Measurements from ENCODE around the gene CENPQ. TPM values are rescaled to one million over a fixed set of nuclear protein-coding genes. Genes with fewer than 3 reads are reported as not detected.
A peak's percentile ranks its signal among the peaks of the same experiment; 100 is the strongest.

Gene CENPQ
- total RNA-seq, 6 experiments from 2014 or later = 7.2 to 14.3 (median 13.2) TPM

DNA sequence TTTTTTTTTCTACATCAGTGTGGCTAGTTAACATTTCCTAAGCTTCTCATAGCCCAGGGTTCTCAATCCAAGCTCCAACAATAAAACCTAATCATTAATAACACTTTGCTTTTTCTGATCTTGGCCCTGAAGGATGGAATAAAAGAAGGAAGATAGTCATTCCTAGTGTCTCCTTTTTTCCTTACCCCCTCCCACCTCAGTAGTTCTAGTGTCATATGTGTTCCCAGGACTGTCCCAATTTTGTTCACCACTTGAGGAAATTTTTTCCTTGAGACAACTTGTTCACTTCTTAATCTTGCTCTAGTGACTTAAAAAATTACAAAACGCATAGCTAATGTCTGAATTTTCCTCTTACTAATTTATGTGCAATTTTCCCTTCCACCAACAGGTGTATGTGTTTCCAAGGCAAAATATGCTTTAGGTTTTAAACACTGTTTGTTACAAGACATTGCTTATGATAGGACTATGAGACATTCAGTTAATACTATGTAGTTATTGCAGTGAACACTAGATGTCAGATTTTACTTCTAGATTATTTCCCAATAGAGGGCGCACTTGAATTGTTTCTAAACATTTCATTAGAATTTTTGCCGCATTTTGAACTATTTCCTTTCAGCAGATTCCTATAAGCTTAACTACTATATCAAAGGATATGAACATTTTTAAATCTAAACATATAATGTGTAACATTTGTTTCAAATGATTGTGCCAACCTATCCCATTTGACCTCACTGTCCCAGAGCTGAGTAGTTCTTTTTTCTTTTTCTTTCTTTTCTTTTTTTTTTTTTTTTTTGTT, 68.8 kb downstream of the CENPQ start:
- DNase-seq = peak; percentile 67
- H3K27ac Mint-ChIP-seq = no peak overlapping the region
- no peaks in the 10 kb centered on the region; the same call in 1 of the 2 replicates for H3K27me3 Mint-ChIP-seq (ENCODE audit: insufficient read depth)
- TF ChIP-seq, protein P1, sequence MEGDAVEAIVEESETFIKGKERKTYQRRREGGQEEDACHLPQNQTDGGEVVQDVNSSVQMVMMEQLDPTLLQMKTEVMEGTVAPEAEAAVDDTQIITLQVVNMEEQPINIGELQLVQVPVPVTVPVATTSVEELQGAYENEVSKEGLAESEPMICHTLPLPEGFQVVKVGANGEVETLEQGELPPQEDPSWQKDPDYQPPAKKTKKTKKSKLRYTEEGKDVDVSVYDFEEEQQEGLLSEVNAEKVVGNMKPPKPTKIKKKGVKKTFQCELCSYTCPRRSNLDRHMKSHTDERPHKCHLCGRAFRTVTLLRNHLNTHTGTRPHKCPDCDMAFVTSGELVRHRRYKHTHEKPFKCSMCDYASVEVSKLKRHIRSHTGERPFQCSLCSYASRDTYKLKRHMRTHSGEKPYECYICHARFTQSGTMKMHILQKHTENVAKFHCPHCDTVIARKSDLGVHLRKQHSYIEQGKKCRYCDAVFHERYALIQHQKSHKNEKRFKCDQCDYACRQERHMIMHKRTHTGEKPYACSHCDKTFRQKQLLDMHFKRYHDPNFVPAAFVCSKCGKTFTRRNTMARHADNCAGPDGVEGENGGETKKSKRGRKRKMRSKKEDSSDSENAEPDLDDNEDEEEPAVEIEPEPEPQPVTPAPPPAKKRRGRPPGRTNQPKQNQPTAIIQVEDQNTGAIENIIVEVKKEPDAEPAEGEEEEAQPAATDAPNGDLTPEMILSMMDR (IDR thresholded peaks at IDR 0.05) = peak; percentile 93
- H3K9me3 Mint-ChIP-seq = no peaks in the 10 kb centered on the region
- H3K36me3 Mint-ChIP-seq (ENCODE audit: low read depth) = no peaks in the 10 kb centered on the region
- no peaks in the 10 kb centered on the region for H3K4me1 Mint-ChIP-seq (ENCODE audit: low read depth)
- peak overlapping the region; percentile 70 for H3K4me3 Mint-ChIP-seq

DNA sequence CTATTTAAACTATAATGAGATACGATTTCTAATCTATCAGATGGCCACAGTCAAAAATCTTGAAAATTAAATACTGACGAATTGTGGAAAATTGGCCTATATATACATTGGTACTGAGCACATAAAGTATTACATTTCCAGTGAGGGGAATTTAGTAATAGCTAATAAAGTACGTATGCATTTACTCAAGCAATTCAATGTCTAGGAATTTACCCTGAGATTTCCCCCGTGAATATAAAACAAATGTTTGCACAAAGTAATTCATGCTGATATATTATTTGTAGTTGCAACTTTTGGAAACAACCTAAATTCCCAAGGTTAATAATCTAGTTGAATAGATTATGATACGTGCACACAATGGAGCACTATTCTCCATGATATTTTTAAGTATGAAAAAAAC, 72.6 kb downstream of the CENPQ start:
- Mint-ChIP-seq H3K4me3 (no peak overlapping the region), H3K9me3 (no peaks in the 10 kb centered on the region), H3K4me1 (ENCODE audit: low read depth) (no peaks in the 10 kb centered on the region; the same call in 1 of the 2 replicates), H3K36me3 (ENCODE audit: low read depth) (no peaks in the 10 kb centered on the region), H3K27ac (no peak overlapping the region), H3K27me3 (ENCODE audit: insufficient read depth) (peaks cover 2% of the 10 kb centered on the region; the same call in 1 of the 2 replicates)
- DNase-seq = no peak
- TF ChIP-seq, protein P1 (IDR thresholded peaks at IDR 0.05) = no peak

DNA sequence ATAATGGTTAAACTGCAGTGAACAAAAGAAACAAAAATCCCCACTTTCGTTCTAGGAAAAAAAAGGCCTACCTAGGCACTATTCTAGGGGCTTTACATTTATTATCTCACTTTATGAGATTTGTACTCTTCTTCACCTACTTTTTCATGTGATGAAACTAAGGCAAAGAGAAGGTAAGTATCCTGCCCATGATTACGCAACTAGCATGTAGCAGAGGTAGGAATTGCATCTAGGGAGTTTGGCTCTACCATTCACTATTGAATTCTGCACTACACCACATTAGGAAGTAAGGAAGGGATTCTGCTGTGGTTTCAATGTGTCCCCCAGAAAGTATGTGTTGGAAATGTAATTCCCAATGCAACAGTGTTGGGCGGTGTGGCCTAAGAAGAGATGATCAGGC, 75.9 kb downstream of the CENPQ start:
- Mint-ChIP-seq H3K4me3 (no peak overlapping the region), H3K36me3 (ENCODE audit: low read depth) (no peaks in the 10 kb centered on the region), H3K9me3 (no peaks in the 10 kb centered on the region), H3K27me3 (ENCODE audit: insufficient read depth) (peaks cover 2% of the 10 kb centered on the region; the same call in 1 of the 2 replicates), H3K27ac (no peak overlapping the region), H3K4me1 (ENCODE audit: low read depth) (peaks cover 11% of the 10 kb centered on the region)
- DNase-seq = no peak
- TF ChIP-seq, protein P1 (IDR thresholded peaks at IDR 0.05) = no peak

DNA sequence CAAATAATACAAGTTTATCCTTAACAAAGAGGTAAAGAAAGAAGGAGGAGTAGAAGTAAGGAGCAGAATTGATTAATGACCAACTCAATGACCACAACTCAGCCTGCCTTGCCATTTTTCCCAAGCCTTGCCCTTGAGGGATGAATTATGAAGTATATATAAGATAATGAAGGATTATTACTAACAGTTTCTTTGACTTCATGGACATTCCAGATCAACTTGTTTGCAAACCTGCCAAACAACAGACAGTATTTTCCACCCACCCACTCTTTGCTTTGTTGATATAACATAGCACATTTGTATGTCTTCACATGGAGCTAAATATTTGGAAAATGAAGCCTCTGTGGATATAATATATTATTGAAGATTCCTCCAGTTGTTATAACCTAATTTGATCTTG, 77.4 kb downstream of the CENPQ start:
- peaks cover 2% of the 10 kb centered on the region; the same call in 1 of the 2 replicates for H3K27me3 Mint-ChIP-seq (ENCODE audit: insufficient read depth)
- no peak overlapping the region for H3K27ac Mint-ChIP-seq
- H3K4me1 Mint-ChIP-seq (ENCODE audit: low read depth) = peaks cover 11% of the 10 kb centered on the region
- no peaks in the 10 kb centered on the region for H3K9me3 Mint-ChIP-seq
- DNase-seq = no peak
- no peaks in the 10 kb centered on the region for H3K36me3 Mint-ChIP-seq (ENCODE audit: low read depth)
- TF ChIP-seq, protein P1 (IDR thresholded peaks at IDR 0.05) = no peak
- no peak overlapping the region for H3K4me3 Mint-ChIP-seq

DNA sequence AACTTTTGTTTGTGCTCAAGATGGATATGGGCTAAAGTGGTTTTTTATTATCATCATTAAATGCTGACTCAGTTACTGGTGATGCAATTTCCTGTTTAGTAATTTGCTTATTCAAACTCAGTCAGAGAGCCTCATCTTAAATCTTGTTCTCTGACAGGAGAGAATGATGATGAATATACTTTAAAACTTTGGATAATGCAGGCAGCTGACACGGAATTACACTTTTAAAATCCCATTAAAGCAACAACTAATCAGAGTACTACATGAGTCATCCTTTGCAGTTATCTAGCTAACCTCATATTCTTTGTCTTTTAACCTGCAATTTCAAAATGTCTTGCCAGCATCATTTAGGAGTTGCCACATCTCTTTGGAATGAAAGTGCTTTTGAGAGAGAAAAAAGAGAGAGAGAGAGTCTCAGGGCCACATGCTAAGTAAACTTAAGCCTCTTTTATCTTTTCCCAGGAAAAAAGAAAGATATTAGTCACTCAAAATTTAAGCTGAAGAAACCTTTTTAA, 78.1 kb downstream of the CENPQ start:
- peak; percentile 92 for DNase-seq
- peak overlapping the region; percentile 47 for H3K27ac Mint-ChIP-seq

More for the DNA sequence above, 78.1 kb downstream of the CENPQ start:
- Mint-ChIP-seq H3K9me3 (no peaks in the 10 kb centered on the region), H3K4me1 (ENCODE audit: low read depth) (peaks cover 11% of the 10 kb centered on the region), H3K27me3 (ENCODE audit: insufficient read depth) (peaks cover 4% of the 10 kb centered on the region; the same call in 1 of the 2 replicates), H3K4me3 (no peak overlapping the region; the same call in 1 of the 2 replicates), H3K36me3 (ENCODE audit: low read depth) (no peaks in the 10 kb centered on the region)
- TF ChIP-seq, protein P1 (IDR thresholded peaks at IDR 0.05) = no peak
